A673 (cell line): ENCODE measurements around the gene TNPO3.

Source experiments
- EZH2 ChIP-seq: fragments of 200-600 bp; sonication (generic); IDR thresholded peaks from 2 replicates; pipeline ENCODE4 v1.6.1; 2017; ENCODE audit warnings: borderline replicate concordance, low read depth, mild to moderate bottlenecking, mixed read lengths, antibody characterized with exemption, low read length; ENCODE audit not compliant: poor library complexity, severe bottlenecking
- TF ChIP-seq, protein P1 (sequence below): fragments of 300-800, 200-600 bp; sonication (generic); conservative IDR thresholded peaks from 2 replicates; pipeline ENCODE4 v1.5.1; 2017; ENCODE audit warnings: low read depth, mild to moderate bottlenecking, antibody characterized with exemption, low read length, moderate library complexity, mixed read lengths

DNA sequence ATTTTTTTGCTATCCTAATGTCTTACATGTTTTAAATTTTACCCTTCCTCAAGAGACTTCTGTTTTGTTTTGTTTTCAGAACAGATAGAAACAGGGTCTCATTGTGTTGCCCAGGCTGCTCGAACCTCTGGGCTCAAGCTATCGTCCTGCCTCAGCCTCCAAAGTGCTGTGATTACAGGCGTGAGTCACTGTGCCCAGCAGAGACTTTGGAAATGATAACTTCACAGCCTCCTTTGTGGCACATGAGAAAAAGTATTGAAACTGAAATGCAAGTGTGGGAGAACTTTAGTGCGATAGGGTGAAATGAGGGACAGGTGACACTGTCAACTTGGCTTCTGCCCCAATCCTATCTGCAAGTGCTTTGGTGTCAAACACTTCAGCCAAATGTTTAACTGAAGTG is 95.6 kb downstream of the TNPO3 start:
- TF ChIP-seq, protein P1, sequence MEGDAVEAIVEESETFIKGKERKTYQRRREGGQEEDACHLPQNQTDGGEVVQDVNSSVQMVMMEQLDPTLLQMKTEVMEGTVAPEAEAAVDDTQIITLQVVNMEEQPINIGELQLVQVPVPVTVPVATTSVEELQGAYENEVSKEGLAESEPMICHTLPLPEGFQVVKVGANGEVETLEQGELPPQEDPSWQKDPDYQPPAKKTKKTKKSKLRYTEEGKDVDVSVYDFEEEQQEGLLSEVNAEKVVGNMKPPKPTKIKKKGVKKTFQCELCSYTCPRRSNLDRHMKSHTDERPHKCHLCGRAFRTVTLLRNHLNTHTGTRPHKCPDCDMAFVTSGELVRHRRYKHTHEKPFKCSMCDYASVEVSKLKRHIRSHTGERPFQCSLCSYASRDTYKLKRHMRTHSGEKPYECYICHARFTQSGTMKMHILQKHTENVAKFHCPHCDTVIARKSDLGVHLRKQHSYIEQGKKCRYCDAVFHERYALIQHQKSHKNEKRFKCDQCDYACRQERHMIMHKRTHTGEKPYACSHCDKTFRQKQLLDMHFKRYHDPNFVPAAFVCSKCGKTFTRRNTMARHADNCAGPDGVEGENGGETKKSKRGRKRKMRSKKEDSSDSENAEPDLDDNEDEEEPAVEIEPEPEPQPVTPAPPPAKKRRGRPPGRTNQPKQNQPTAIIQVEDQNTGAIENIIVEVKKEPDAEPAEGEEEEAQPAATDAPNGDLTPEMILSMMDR = no peak
- no peak for TF ChIP-seq EZH2
